HEK293 (cell line): Measurements from ENCODE around the gene CXXC5.

Source experiments
- CTCF ChIP-seq: fragments of 450-650 bp; formaldehyde crosslinking; IDR thresholded peaks from 2 replicates; pipeline ENCODE4 v1.5.1; 2016; ENCODE audit warnings: missing biosample characterization, missing genetic modification characterization
- KLF9 ChIP-seq: fragments of 450-650 bp; formaldehyde crosslinking; IDR thresholded peaks from 2 replicates; pipeline ENCODE4 v1.5.1; 2016; ENCODE audit warnings: missing biosample characterization, missing genetic modification characterization, low read depth
- REST ChIP-seq: fragments of 450-650 bp; formaldehyde crosslinking; IDR thresholded peaks from 2 replicates; pipeline ENCODE4 v1.5.1; 2016; ENCODE audit warnings: missing biosample characterization, missing genetic modification characterization
- ZNF148 ChIP-seq: fragments of 450-650 bp; formaldehyde crosslinking; IDR thresholded peaks from 2 replicates; pipeline ENCODE4 v1.5.0; 2017; ENCODE audit warnings: missing biosample characterization, missing genetic modification characterization, borderline replicate concordance
- ZNF175 ChIP-seq: fragments of 450-650 bp; formaldehyde crosslinking; IDR thresholded peaks from 2 replicates; pipeline ENCODE4 v1.5.1; 2016; ENCODE audit warnings: missing biosample characterization, missing genetic modification characterization
- ZNF416 ChIP-seq: fragments of 450-650 bp; formaldehyde crosslinking; IDR thresholded peaks from 2 replicates; pipeline ENCODE4 v1.5.1; 2016; ENCODE audit warnings: missing biosample characterization, missing genetic modification characterization
- ZNF501 ChIP-seq: fragments of 450-650 bp; formaldehyde crosslinking; IDR thresholded peaks from 2 replicates; pipeline ENCODE4 v1.5.1; 2016; ENCODE audit warnings: missing biosample characterization, missing genetic modification characterization
- ZNF776 ChIP-seq: fragments of 450-650 bp; formaldehyde crosslinking; IDR thresholded peaks from 2 replicates; pipeline ENCODE4 v1.5.0; 2017; ENCODE audit warnings: missing biosample characterization, missing genetic modification characterization, borderline replicate concordance

- TF ChIP-seq ZNF416 (tag by site-specific recombination) = no peak
- TF ChIP-seq ZNF501 = no peak
- no peak for TF ChIP-seq ZNF175 (tag by site-specific recombination)
- TF ChIP-seq CTCF = no peak
- TF ChIP-seq REST (tag by site-specific recombination) = no peak
- no peak for TF ChIP-seq ZNF776 (tag by site-specific recombination)
- TF ChIP-seq ZNF148 (tag by site-specific recombination) = no peak
- no peak for TF ChIP-seq KLF9
Observed at GRCh38 chr5:139664727-139665351, 16.7 kb downstream of the CXXC5 start.
